ENCODE measurements around the gene AJAP1.

The AJAP1 gene

GRCh38 chr1:4699376-4700301 lies 45.2 kb downstream of the AJAP1 start:
- no peak for DNase-seq (ENCODE audit: low read depth in 3 of 3, low spot score in 1 of 3)

- no peak for DNase-seq (ENCODE audit: low read depth in 3 of 3, low spot score in 1 of 3)
Observed at GRCh38 chr1:4700801-4701200, 46.4 kb downstream of the AJAP1 start.

- DNase-seq (ENCODE audit: low read depth in 3 of 3, low spot score in 1 of 3), result no peak
Observed at GRCh38 chr1:4701276-4701675, 46.9 kb downstream of the AJAP1 start.

- DNase-seq (ENCODE audit: low read depth in 3 of 3, low spot score in 1 of 3), result no peak
Observed at GRCh38 chr1:4702464-4702863, 48.1 kb downstream of the AJAP1 start.

GRCh38 chr1:4702932-4703331 lies 48.5 kb downstream of the AJAP1 start:
- no peak for DNase-seq (ENCODE audit: low read depth in 3 of 3, low spot score in 1 of 3)

- DNase-seq (ENCODE audit: low read depth in 3 of 3, low spot score in 1 of 3), result no peak
Observed at GRCh38 chr1:4703646-4704045, 49.2 kb downstream of the AJAP1 start.

- DNase-seq (ENCODE audit: low read depth in 3 of 3, low spot score in 1 of 3), result no peak
Observed at GRCh38 chr1:4708840-4709507, 54.6 kb downstream of the AJAP1 start.

GRCh38 chr1:4709641-4710040 lies 55.2 kb downstream of the AJAP1 start:
- DNase-seq (ENCODE audit: low read depth in 3 of 3, low spot score in 1 of 3), result no peak

GRCh38 chr1:4710592-4711415 lies 56.4 kb downstream of the AJAP1 start:
- DNase-seq (ENCODE audit: low read depth in 3 of 3, low spot score in 1 of 3), result no peak

- DNase-seq (ENCODE audit: low read depth in 3 of 3, low spot score in 1 of 3), result no peak
Observed at GRCh38 chr1:4711416-4712275, 57.2 kb downstream of the AJAP1 start.

GRCh38 chr1:4713669-4714068 lies 59.3 kb downstream of the AJAP1 start:
- no peak for DNase-seq (ENCODE audit: low read depth in 3 of 3, low spot score in 1 of 3)

- DNase-seq (ENCODE audit: low read depth in 3 of 3, low spot score in 1 of 3), result no peak
Observed at GRCh38 chr1:4716406-4716805, 62.0 kb downstream of the AJAP1 start.

GRCh38 chr1:4718071-4718470 lies 63.7 kb downstream of the AJAP1 start:
- DNase-seq (ENCODE audit: low read depth in 3 of 3, low spot score in 1 of 3), result no peak

GRCh38 chr1:4723106-4723505 lies 68.7 kb downstream of the AJAP1 start:
- DNase-seq (ENCODE audit: low read depth in 3 of 3, low spot score in 1 of 3), result no peak

- DNase-seq (ENCODE audit: low read depth in 3 of 3, low spot score in 1 of 3), result no peak
Observed at GRCh38 chr1:4724001-4724400, 69.6 kb downstream of the AJAP1 start.

GRCh38 chr1:4724695-4725250 lies 70.4 kb downstream of the AJAP1 start:
- DNase-seq (ENCODE audit: low read depth in 3 of 3, low spot score in 1 of 3), result no peak

- no peak for DNase-seq (ENCODE audit: low read depth in 3 of 3, low spot score in 1 of 3)
Observed at GRCh38 chr1:4725416-4725815, 71.0 kb downstream of the AJAP1 start.

GRCh38 chr1:4726620-4727341 lies 72.4 kb downstream of the AJAP1 start:
- DNase-seq (ENCODE audit: low read depth in 3 of 3, low spot score in 1 of 3), result no peak

- no peak for DNase-seq (ENCODE audit: low read depth in 3 of 3, low spot score in 1 of 3)
Observed at GRCh38 chr1:4728319-4729089, 74.1 kb downstream of the AJAP1 start.
